Esophagus squamous epithelium (tissue), 4 donors: Measurements from ENCODE around the gene STAM.

Source experiments
- POLR2A ChIP-seq, 4 donors: fragments of 450-650 bp; IDR thresholded peaks; one replicate each; pipeline ENCODE4 v1.6.1; 2017; ENCODE audit warnings: antibody characterized with exemption in 4 of 4, mild to moderate bottlenecking in 4 of 4, moderate library complexity in 3 of 4
- TF ChIP-seq, protein P1 (sequence below), 6 experiments: fragments of 450-650 bp in 4 of 6; fragments of 200-600 bp in 2 of 6; sonication (generic) in 2 of 6; IDR thresholded peaks; one replicate each; pipeline ENCODE4 v1.5.1; 2016 to 2019; ENCODE audit warnings: antibody characterized with exemption in 6 of 6, mild to moderate bottlenecking in 4 of 6, moderate library complexity in 4 of 6

GRCh38 chr10:17665747-17666146 is 21.8 kb downstream of the STAM start:
- TF ChIP-seq, protein P1, sequence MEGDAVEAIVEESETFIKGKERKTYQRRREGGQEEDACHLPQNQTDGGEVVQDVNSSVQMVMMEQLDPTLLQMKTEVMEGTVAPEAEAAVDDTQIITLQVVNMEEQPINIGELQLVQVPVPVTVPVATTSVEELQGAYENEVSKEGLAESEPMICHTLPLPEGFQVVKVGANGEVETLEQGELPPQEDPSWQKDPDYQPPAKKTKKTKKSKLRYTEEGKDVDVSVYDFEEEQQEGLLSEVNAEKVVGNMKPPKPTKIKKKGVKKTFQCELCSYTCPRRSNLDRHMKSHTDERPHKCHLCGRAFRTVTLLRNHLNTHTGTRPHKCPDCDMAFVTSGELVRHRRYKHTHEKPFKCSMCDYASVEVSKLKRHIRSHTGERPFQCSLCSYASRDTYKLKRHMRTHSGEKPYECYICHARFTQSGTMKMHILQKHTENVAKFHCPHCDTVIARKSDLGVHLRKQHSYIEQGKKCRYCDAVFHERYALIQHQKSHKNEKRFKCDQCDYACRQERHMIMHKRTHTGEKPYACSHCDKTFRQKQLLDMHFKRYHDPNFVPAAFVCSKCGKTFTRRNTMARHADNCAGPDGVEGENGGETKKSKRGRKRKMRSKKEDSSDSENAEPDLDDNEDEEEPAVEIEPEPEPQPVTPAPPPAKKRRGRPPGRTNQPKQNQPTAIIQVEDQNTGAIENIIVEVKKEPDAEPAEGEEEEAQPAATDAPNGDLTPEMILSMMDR (IDR thresholded peaks at IDR 0.05) = no peak
- no peak for TF ChIP-seq POLR2A (IDR thresholded peaks at IDR 0.05)
